ENCODE results near the gene NAA50.

DNA sequence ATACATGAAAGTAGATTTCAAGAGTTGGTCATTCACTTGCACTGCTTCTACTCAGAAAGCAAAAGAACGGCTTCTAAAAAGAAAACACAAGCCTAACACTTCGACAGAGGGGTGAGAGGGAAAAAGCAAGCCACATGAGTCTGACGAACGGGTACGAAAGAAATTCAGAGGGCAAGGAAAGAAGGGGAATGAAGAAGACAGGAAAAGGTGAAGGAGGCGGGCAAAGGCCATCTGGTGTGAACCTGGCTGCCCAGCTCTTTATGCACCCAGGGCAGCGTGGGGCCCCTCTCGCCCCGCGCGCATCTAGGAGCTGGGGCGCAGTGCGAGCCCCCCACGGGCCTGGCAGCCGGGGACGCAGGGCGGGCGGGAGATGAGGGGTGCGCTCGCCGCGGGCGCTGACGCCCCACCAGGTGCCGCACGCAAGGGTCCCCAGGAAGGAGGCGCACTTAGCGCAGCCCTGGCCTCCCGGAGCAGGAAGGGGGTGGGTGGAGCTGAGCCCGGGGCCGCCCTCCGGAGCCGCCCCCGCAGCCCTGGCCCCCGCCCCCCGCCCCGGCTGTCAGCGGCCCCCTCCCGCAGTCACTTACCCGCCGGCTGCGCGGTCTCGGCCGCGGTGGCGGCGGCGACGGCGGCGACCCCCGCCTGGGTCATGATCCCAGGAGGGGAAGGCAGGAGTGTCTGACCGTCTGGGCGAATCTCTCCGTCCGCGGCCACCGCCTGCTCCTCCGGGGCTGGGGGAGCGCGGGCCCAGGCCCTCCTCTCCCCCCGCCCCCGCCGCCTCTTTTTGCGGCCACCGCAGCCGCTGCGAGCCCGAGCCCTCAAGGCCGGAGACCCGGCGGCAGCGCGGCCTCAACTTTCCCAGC is 50.0 kb downstream of the NAA50 start, which contains the start of gene USF3:
- TF ChIP-seq CTCF (IDR thresholded peaks at IDR 0.05) (peak in 1 of 3 donors; percentile 22), EP300 (IDR thresholded peaks at IDR 0.05) (no peak), POLR2A (IDR thresholded peaks at IDR 0.05) (peak; percentile 13)

All from ovary (tissue), 3 donors.